Measurements from ENCODE around the gene LAMP1.
A peak's percentile ranks its signal among the peaks of the same experiment; 100 is the strongest.
"Not testable (repeated sequence)": the region's sequence is repeated elsewhere in the genome, so short reads cannot be mapped to it uniquely, and the experiment has no call there.

LAMP1 gene

GRCh38 chr13:113298043-113298945 lies 1.3 kb downstream of the LAMP1 start:
- DNase-seq: no peak

- no peak for DNase-seq
These were observed 2.9 kb downstream of the LAMP1 start for GRCh38 chr13:113299951-113300350.

- no peak for DNase-seq
These were observed 5.9 kb downstream of the LAMP1 start for GRCh38 chr13:113302986-113303385.

- no peak for DNase-seq
These were observed 7.1 kb downstream of the LAMP1 start for GRCh38 chr13:113304121-113304520.

- DNase-seq: no peak
These were observed 8.2 kb downstream of the LAMP1 start for GRCh38 chr13:113305208-113305607.

- DNase-seq: no peak
These were observed 10.5 kb downstream of the LAMP1 start for GRCh38 chr13:113307491-113307890.

- DNase-seq: no peak
These were observed 12.4 kb downstream of the LAMP1 start for GRCh38 chr13:113309473-113309872.

- DNase-seq: not testable (repeated sequence)
These were observed 17.1 kb downstream of the LAMP1 start for GRCh38 chr13:113314112-113314511.

- DNase-seq: not testable (repeated sequence)
These were observed 17.9 kb downstream of the LAMP1 start for GRCh38 chr13:113314895-113315470.

GRCh38 chr13:113315992-113316391 lies 19.0 kb downstream of the LAMP1 start:
- no peak for DNase-seq

- no peak for DNase-seq
These were observed 20.0 kb downstream of the LAMP1 start for GRCh38 chr13:113317031-113317430.

- no peak for DNase-seq
These were observed 21.9 kb downstream of the LAMP1 start for GRCh38 chr13:113318956-113319355.

GRCh38 chr13:113319371-113319770 lies 22.3 kb downstream of the LAMP1 start:
- DNase-seq: no peak

GRCh38 chr13:113320226-113320875 lies 23.3 kb downstream of the LAMP1 start:
- DNase-seq: no peak

GRCh38 chr13:113321546-113321945 lies 24.5 kb downstream of the LAMP1 start:
- DNase-seq: no peak

- DNase-seq: no peak
These were observed 25.0 kb downstream of the LAMP1 start for GRCh38 chr13:113322043-113322461.

- no peak for DNase-seq
These were observed 26.0 kb downstream of the LAMP1 start for GRCh38 chr13:113322890-113323651.

- DNase-seq: no peak
These were observed 26.8 kb downstream of the LAMP1 start for GRCh38 chr13:113323869-113324268.

- DNase-seq: no peak
These were observed 27.4 kb downstream of the LAMP1 start for GRCh38 chr13:113324398-113324797.

- no peak for DNase-seq
These were observed 28.7 kb downstream of the LAMP1 start for GRCh38 chr13:113325779-113326178.

- DNase-seq: no peak
These were observed 30.3 kb downstream of the LAMP1 start for GRCh38 chr13:113327391-113327765.

- peak; percentile 37 for DNase-seq
These were observed 30.9 kb downstream of the LAMP1 start for GRCh38 chr13:113327766-113328471.
